ENCODE measurements around the gene PRKCA.

- no peak for TF ChIP-seq CTCF (IDR thresholded peaks at IDR 0.05; ENCODE audit: low read depth, low read length)
- no peak for TF ChIP-seq EZH2phosphoT487 (IDR thresholded peaks at IDR 0.05; ENCODE audit: low read depth)
These were observed 453.5 kb downstream of the PRKCA start for GRCh38 chr17:66755944-66756290.
